Activated B cell treated with CpG ODN at 0.5 μM for 24 hours (primary cell): Measurements from ENCODE around the gene MRPL39. TPM values are rescaled to one million over a fixed set of nuclear protein-coding genes. Genes with fewer than 3 reads are reported as not detected.

ENCODE experiments used
- ATAC-seq: fragments of 200-7000 bp; cut with Tn5 transposase; one replicate; pipeline ENCODE4 v1.10.0; 2021; ENCODE audit warnings: low read depth, mild to moderate bottlenecking, moderate library complexity
- CTCF ChIA-PET: fragments of 350-600 bp; sonication (Branson Sonifier 250); formaldehyde crosslinking; loops from one replicate; lab custom pipeline; 2021; ENCODE audit warnings: antibody characterized with exemption; lab: Charles Lee
- POLR2A ChIA-PET: fragments of 350-600 bp; sonication (Branson Sonifier 250); formaldehyde crosslinking; loops from one replicate; lab custom pipeline; 2021; ENCODE audit warnings: antibody characterized with exemption; lab: Charles Lee
- DNase-seq: peaks from one replicate; pipeline ENCODE4 v3.0.0; 2022
- H3K27ac Mint-ChIP-seq: one replicate; pipeline ENCODE4 v1.8.0; 2020; ENCODE audit warnings: mixed read lengths
- H3K27me3 Mint-ChIP-seq: one replicate; pipeline ENCODE4 v1.8.0; 2021; ENCODE audit warnings: mixed read lengths
- H3K36me3 Mint-ChIP-seq: one replicate; pipeline ENCODE4 v1.8.0; 2021; ENCODE audit warnings: low read depth, mixed read lengths
- H3K4me1 Mint-ChIP-seq: one replicate; pipeline ENCODE4 v1.8.0; 2021; ENCODE audit warnings: mixed read lengths
- H3K4me3 Mint-ChIP-seq: one replicate; pipeline ENCODE4 v1.8.0; 2020; ENCODE audit warnings: mild to moderate bottlenecking, mixed read lengths
- H3K9me3 Mint-ChIP-seq: one replicate; pipeline ENCODE4 v1.8.0; 2020; ENCODE audit warnings: mixed read lengths
- CTCF ChIP-seq: fragments of 200-600 bp; IDR thresholded peaks from one replicate; pipeline ENCODE4 v1.8.0; 2022; ENCODE audit warnings: antibody characterized with exemption, mild to moderate bottlenecking
- intact Hi-C: fragments of 100-400 bp; cut with micrococcal nuclease; formaldehyde crosslinking; loops from one replicate; pipeline ENCODE4 v1.15.1; 2024
- total RNA-seq: library from RNA; stranded (reverse); gene quantifications from 2 replicates; pipeline ENCODE4 v1.2.3, GENCODE V29; 2022

The MRPL39 gene
- total RNA-seq, 1 donor from 2014 or later, result 43.6 TPM

- no peak for TF ChIP-seq CTCF
- DNase-seq (no peak), ATAC-seq (peak; percentile 6)
- Mint-ChIP-seq H3K4me1 (peaks cover 67% of the 10 kb centered on the region), H3K27me3 (no peaks in the 10 kb centered on the region), H3K9me3 (peaks cover 2% of the 10 kb centered on the region), H3K36me3 (peaks cover 68% of the 10 kb centered on the region), H3K27ac (peak overlapping the region; percentile 27), H3K4me3 (no peak overlapping the region)
- intact Hi-C loops, result loop anchor here (2.0 kb wide), 1 partner anchor 16 kb away; no protein-coding TSS in a partner anchor
- ChIA-PET CTCF (interaction anchor here (0.6 to 0.8 kb wide), 2 partner anchors 103 to 155 kb away, joined by 3 read pairs; no protein-coding TSS in a partner anchor), POLR2A (interaction anchor here (0.6 to 13.2 kb wide), 4 partner anchors 10 to 591 kb away, joined by 3 to 157 read pairs (median 3); no protein-coding TSS in a partner anchor)
These were observed 29.0 kb downstream of the MRPL39 start for GRCh38 chr21:25578056-25578961.

GRCh38 chr21:25577424-25578055 lies 29.7 kb downstream of the MRPL39 start:
- H3K27me3 Mint-ChIP-seq, result no peaks in the 10 kb centered on the region
- ATAC-seq (no peak), DNase-seq (no peak)
- H3K27ac Mint-ChIP-seq, result peak overlapping the region; percentile 59
- CTCF ChIA-PET, result interaction anchor here (0.8 kb wide), 1 partner anchor 154 kb away, joined by 3 read pairs; no protein-coding TSS in a partner anchor
- no peak for TF ChIP-seq CTCF
- H3K4me3 Mint-ChIP-seq, result no peak overlapping the region
- H3K4me1 Mint-ChIP-seq, result peaks cover 67% of the 10 kb centered on the region
- intact Hi-C loops, result loop anchor here (2.0 kb wide), 1 partner anchor 15 kb away; no protein-coding TSS in a partner anchor
- peaks cover 2% of the 10 kb centered on the region for H3K9me3 Mint-ChIP-seq
- POLR2A ChIA-PET, result interaction anchor here (0.8 to 13.2 kb wide), 3 partner anchors 13 to 154 kb away, joined by 3 to 157 read pairs (median 88); no protein-coding TSS in a partner anchor
- H3K36me3 Mint-ChIP-seq, result peaks cover 67% of the 10 kb centered on the region

GRCh38 chr21:25573409-25574206 lies 33.7 kb downstream of the MRPL39 start:
- peak overlapping the region; percentile 75 for H3K4me3 Mint-ChIP-seq
- H3K9me3 Mint-ChIP-seq, result no peaks in the 10 kb centered on the region
- ATAC-seq (peak; percentile 53), DNase-seq (no peak)
- peak overlapping the region; percentile 90 for H3K27ac Mint-ChIP-seq
- TF ChIP-seq CTCF, result no peak
- intact Hi-C loops, result loop anchor here (1.0 to 2.0 kb wide), 7 partner anchors 11 to 397 kb away; partner anchors contain the start of gene MRPL39
- ChIA-PET POLR2A (interaction anchor here (0.7 to 13.2 kb wide), 8 partner anchors 10 to 397 kb away, joined by 4 to 157 read pairs (median 10); no protein-coding TSS in a partner anchor), CTCF (interaction anchor here (0.9 to 2.2 kb wide), 4 partner anchors 11 to 152 kb away, joined by 3 to 13 read pairs (median 8); no protein-coding TSS in a partner anchor)
- no peaks in the 10 kb centered on the region for H3K27me3 Mint-ChIP-seq
- H3K4me1 Mint-ChIP-seq, result peaks cover 90% of the 10 kb centered on the region
- peaks cover 80% of the 10 kb centered on the region for H3K36me3 Mint-ChIP-seq

- H3K36me3 Mint-ChIP-seq, result peaks cover 79% of the 10 kb centered on the region
- no peak for TF ChIP-seq CTCF
- H3K9me3 Mint-ChIP-seq, result no peaks in the 10 kb centered on the region
- peaks cover 90% of the 10 kb centered on the region for H3K4me1 Mint-ChIP-seq
- CTCF ChIA-PET, result interaction anchor here (0.9 to 2.2 kb wide), 4 partner anchors 11 to 152 kb away, joined by 3 to 13 read pairs (median 8); no protein-coding TSS in a partner anchor
- peak; percentile 76 for ATAC-seq
- POLR2A ChIA-PET, result interaction anchor here (0.7 to 13.2 kb wide), 10 partner anchors 9 to 396 kb away, joined by 3 to 157 read pairs (median 5); partner anchors contain the start of gene MRPL39
- intact Hi-C loops, result loop anchor here (1.0 to 2.0 kb wide), 7 partner anchors 11 to 397 kb away; partner anchors contain the start of gene MRPL39
- H3K27ac Mint-ChIP-seq, result peak overlapping the region; percentile 90
- H3K27me3 Mint-ChIP-seq, result no peaks in the 10 kb centered on the region
- H3K4me3 Mint-ChIP-seq, result peak overlapping the region; percentile 75
- DNase-seq, result no peak
These were observed 34.4 kb downstream of the MRPL39 start for GRCh38 chr21:25572861-25573310.
